ENCODE results near the gene GFRA1.

Gene GFRA1

DNA sequence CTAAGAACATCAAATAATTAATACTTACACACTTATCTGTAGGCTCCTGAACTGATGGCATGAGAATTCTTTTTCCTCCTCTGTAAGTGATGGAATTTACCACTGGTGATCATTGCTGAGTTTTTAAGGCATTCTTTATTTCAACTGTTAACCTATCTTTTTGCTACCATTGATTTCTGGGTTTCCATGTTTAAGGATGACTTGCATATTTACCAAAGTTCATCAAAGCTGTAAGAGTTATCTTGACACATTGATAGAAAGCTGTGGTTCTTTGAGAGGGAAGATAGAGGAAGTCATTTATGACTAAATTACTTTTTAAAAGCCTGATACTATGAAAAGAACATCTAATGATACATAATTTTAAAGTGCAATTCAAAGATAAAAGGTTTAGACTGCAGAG, 19.5 kb upstream of the GFRA1 start:
- Histone ChIP-seq H3K27me3 (no peaks in the 10 kb centered on the region), H3K9me3 (no peaks in the 10 kb centered on the region), H3K4me3 (ENCODE audit: low read depth, low read length) (no peak overlapping the region), H3K36me3 (no peaks in the 10 kb centered on the region), H3K4me1 (no peaks in the 10 kb centered on the region)
- no peak for DNase-seq
- TF ChIP-seq, protein P1, sequence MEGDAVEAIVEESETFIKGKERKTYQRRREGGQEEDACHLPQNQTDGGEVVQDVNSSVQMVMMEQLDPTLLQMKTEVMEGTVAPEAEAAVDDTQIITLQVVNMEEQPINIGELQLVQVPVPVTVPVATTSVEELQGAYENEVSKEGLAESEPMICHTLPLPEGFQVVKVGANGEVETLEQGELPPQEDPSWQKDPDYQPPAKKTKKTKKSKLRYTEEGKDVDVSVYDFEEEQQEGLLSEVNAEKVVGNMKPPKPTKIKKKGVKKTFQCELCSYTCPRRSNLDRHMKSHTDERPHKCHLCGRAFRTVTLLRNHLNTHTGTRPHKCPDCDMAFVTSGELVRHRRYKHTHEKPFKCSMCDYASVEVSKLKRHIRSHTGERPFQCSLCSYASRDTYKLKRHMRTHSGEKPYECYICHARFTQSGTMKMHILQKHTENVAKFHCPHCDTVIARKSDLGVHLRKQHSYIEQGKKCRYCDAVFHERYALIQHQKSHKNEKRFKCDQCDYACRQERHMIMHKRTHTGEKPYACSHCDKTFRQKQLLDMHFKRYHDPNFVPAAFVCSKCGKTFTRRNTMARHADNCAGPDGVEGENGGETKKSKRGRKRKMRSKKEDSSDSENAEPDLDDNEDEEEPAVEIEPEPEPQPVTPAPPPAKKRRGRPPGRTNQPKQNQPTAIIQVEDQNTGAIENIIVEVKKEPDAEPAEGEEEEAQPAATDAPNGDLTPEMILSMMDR (IDR thresholded peaks at IDR 0.05; ENCODE audit: low read depth, low read length), result no peak

DNA sequence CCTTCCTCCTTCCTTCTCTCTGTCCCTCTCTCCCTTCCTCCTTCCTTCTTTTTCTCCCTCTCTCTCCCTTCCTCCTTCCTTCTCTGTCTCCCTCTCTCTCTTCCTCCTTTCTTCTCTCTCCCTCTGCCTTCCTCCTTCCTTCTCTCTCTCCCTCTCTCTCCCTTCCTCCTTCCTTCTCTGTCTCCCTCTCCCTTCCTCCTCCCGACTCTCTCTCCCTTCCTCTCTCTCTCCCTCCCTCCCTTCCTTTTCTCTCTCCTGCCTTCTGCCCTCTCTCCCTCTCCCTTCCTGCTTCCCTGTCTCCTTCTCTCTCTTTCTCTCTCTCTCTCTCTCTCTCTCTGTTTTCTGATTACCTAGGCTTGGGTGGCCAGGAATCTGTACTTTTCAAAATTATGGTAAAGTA, 16.6 kb upstream of the GFRA1 start:
- Histone ChIP-seq H3K4me3 (ENCODE audit: low read depth, low read length) (no peak overlapping the region), H3K36me3 (no peaks in the 10 kb centered on the region), H3K4me1 (no peaks in the 10 kb centered on the region), H3K9me3 (no peaks in the 10 kb centered on the region), H3K27me3 (no peaks in the 10 kb centered on the region)
- TF ChIP-seq, protein P1 (IDR thresholded peaks at IDR 0.05; ENCODE audit: low read depth, low read length), result no peak
- DNase-seq, result no peak

DNA sequence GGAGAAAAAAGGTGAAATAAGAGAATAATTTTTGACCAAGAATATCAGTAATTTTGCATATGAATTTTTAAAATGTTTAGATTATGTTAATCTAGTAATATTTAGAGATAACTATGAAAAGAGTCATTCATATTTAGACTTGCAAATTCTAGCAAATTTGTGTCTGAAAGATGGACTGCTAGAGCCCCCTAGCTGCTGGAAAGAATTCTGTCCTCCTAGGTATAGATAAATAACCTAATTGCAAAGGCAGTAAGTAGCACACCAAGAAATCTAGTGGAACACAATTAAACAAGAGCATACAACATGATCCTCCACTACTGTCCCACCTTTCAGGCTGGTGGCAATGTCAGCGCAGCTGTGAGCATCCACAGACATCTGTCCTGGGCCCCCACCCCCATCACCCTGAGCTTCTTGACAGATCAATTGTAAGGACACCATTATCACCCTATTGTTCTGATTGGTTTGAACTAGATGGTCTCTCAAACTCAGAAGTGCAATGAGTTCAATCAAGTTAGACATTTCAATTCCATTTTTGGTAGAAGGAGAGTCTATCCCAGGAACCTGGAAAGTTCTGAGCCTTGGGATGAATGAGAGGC, 15.0 kb upstream of the GFRA1 start:
- H3K9me3 ChIP-seq, result no peaks in the 10 kb centered on the region
- no peaks in the 10 kb centered on the region for H3K36me3 ChIP-seq
- no peaks in the 10 kb centered on the region for H3K27me3 ChIP-seq
- no peak overlapping the region for H3K4me3 ChIP-seq (ENCODE audit: low read depth, low read length)
- H3K4me1 ChIP-seq, result no peaks in the 10 kb centered on the region
- DNase-seq, result peak; percentile 26
- TF ChIP-seq, protein P1 (IDR thresholded peaks at IDR 0.05; ENCODE audit: low read depth, low read length), result peak; percentile 67

DNA sequence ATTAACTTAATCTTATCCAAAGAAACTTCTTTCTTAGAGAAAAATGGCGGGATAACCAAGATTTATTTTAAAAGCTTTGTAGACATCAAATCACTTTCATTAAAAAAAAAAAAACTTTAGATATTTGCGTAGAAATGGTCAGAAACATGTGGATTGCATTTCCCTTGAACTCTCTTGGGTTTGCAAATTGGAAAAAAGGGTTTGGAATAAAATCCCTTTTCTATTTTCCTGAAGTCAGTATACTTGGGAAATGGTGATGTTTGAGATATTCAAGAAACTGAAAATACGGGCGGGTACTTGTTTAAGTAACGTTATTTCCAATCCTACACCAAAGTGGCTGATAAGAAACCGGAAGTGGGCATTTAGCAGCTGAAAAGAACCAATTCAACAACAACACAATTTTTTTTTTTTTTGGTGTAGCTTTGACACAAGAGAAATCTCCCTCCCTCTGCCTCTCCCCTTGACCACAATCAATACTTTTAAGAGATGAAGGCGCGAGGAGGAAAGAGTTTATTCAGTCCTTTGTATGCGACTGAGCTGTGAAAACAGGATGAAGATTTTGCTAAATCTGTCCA, 13.7 kb upstream of the GFRA1 start:
- TF ChIP-seq, protein P1 (IDR thresholded peaks at IDR 0.05; ENCODE audit: low read depth, low read length), result no peak
- Histone ChIP-seq H3K9me3 (no peaks in the 10 kb centered on the region), H3K4me1 (no peaks in the 10 kb centered on the region)

DNA sequence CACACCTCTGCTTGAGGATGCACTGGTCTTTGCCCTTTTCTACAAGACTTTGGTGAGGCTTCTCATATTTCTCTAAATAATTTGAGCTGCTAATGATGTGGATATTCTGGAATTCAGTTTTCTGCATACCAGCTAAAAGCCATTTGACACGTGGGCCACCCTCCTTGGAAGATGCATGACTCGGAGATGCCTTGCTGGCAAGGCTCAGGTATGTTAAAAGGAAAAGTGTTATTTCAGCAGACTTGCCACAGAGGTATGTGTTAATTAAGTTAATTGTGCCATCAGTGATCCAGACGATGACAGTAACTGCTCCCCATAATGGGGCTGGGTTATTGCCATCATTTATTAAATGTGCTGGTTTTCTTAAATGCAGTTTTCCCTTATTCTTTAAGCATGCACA, 8.8 kb upstream of the GFRA1 start:
- no peaks in the 10 kb centered on the region for H3K27me3 ChIP-seq
- H3K36me3 ChIP-seq, result no peaks in the 10 kb centered on the region
- DNase-seq, result no peak
- no peaks in the 10 kb centered on the region for H3K9me3 ChIP-seq
- TF ChIP-seq, protein P1 (IDR thresholded peaks at IDR 0.05; ENCODE audit: low read depth, low read length), result no peak
- no peak overlapping the region for H3K4me3 ChIP-seq (ENCODE audit: low read depth, low read length)
- H3K4me1 ChIP-seq, result no peaks in the 10 kb centered on the region

More for the DNA sequence above, 13.7 kb upstream of the GFRA1 start:
- no peaks in the 10 kb centered on the region for H3K27me3 ChIP-seq
- no peak for DNase-seq
- H3K4me3 ChIP-seq (ENCODE audit: low read depth, low read length), result no peak overlapping the region
- H3K36me3 ChIP-seq, result no peaks in the 10 kb centered on the region

DNA sequence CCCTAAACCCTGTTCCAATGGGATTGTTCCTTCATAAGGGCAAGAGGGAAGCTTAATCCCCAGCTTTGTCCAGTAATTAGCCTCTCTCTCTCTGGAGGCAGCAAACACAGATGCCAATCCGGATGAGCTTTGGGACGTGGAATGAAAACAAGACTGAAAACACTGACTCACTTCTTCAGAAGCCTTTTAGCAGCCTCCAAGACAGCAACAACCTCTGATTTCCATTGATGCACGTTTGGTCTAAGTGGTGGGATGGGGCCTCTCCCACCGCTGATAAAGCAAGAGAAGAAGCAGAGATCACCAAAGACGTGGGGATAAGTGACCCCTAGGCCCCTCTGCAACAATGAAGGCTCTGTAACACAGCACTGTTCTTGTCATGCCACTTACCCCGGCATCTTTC, 5.8 kb upstream of the GFRA1 start:
- peaks cover 22% of the 10 kb centered on the region for H3K27me3 ChIP-seq
- no peaks in the 10 kb centered on the region for H3K4me1 ChIP-seq
- no peaks in the 10 kb centered on the region for H3K36me3 ChIP-seq
- H3K9me3 ChIP-seq, result no peaks in the 10 kb centered on the region
- no peak for DNase-seq
- TF ChIP-seq, protein P1 (IDR thresholded peaks at IDR 0.05; ENCODE audit: low read depth, low read length), result no peak
- H3K4me3 ChIP-seq (ENCODE audit: low read depth, low read length), result no peak overlapping the region

Measured in BE2C (cell line).